Placental pericyte (primary cell): ENCODE data around the gene TEAD4. TPM values are rescaled to one million over a fixed set of nuclear protein-coding genes. Genes with fewer than 3 reads are reported as not detected.
A peak's percentile ranks its signal among the peaks of the same experiment; 100 is the strongest.

Experiments
- small RNA-seq: library from RNA; depleted of rRNA; stranded (forward); fragments of <200 nt; gene quantifications from one replicate; pipeline ENCODE3, GENCODE V24; 2012; ENCODE audit warnings: low replicate concordance
- total RNA-seq: library from RNA; depleted of rRNA; stranded (reverse); fragments of >200 nt; gene quantifications from 2 replicates; pipeline ENCODE4 v1.2.3, GENCODE V29; 2012

TEAD4 gene
- total RNA-seq: 17.9 and 19.9 TPM in 2 replicates

DNA sequence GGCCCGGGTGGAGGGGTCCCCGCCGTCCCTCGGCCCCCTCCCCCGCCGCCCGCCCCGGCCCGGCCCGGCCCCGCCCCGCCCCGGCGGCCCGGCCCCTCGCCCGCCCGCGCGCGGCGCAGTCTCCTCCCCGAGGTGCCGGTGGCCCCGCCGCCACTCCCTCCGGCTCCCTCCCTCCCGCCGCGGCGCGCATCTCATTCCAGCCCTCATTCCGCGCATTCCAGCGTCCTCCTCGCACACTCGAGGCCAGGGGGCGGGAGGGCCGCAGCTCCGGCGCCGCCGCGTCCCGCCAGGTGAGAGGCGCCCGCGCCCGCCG lies at the start of gene TEAD4:
Gene TEAD4, plus strand, starts transcription at position 206 of the 313 bp plus-strand sequence.

DNA sequence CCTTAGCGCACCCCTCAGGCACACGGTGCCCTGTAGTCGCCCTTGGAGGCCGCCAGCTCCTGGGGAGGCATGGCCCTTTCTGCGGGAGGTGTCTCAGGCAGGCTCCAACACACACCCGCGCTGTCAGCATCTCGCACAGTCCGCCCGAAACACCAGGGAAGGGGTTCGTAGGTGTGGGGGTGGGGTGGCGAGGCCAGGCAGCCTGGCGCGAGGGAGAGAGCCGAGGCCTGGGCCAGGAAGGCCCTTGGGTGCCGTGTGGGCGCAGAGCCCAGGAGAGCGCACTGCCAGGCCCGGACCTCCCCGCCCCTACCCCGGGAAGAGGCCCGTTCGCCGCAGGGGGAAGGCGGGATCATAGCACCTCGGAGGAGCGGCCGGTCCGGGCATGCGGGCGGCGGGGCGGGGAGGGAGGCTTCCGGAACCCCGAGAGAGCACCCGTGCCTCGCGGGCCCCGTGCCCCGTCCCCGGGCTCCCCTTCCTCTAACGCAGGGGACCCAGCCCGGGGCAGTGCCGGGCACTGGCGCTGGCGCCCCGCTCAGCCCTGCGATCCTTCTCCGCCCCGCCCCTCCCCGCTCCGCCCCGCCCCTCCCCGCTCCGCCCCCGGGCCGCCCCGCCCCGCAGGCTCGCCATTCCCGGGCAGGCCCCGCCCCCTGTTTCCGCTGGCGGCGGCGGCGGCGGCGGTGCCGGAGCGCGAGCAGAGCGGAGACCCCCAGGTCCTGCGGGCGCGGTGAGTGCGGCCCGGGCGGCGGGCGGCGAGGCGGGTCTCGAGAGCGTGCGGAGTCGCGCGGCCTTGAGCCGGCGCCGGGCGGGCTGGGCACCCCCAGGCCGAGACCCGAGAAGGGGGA lies 117.8 kb downstream of the TEAD4 start, which contains the start of gene TSPAN9:
Gene TSPAN9, plus strand, starts transcription at position 650 of the 842 bp plus-strand sequence. CDS start 123,815 bp downstream, outside the sequence.

Small RNAs within 50 kb of the gene (small RNA-seq; reads per million reads assigned to genes)
- gene RNU6-1315P: 0.36 reads per million, percentile 7 among the genes with 10 or more reads in this experiment

Other genes with a start within 250 kb of the TEAD4 start
- 25.8 and 50.5 TPM in 2 replicates for gene FKBP4, start 164.4 kb upstream of the TEAD4 start, total RNA-seq
- gene ITFG2, start 146.7 kb upstream of the TEAD4 start, total RNA-seq: 24.1 and 31.7 TPM in 2 replicates
- not detected in 2 replicates for gene NRIP2, start 124.4 kb upstream of the TEAD4 start, total RNA-seq
- not detected in 2 replicates for gene TEX52, start 102.4 kb upstream of the TEAD4 start, total RNA-seq
- gene FOXM1, start 82.2 kb upstream of the TEAD4 start, total RNA-seq: 2.6 and 41.4 TPM in 2 replicates
- 18.4 and 35.8 TPM in 2 replicates for gene RHNO1, start 82.2 kb upstream of the TEAD4 start, total RNA-seq
- gene TULP3, start 68.5 kb upstream of the TEAD4 start, total RNA-seq: 46.8 and 72.7 TPM in 2 replicates
- gene TSPAN9, start 118.0 kb downstream of the TEAD4 start, total RNA-seq: 23.0 and 84.6 TPM in 2 replicates